Fibroblast of pulmonary artery (primary cell): ENCODE data around the gene LELP1.
"Not testable (repeated sequence)": the region's sequence is repeated elsewhere in the genome, so short reads cannot be mapped to it uniquely, and the experiment has no call there.

Source experiments
- DNase-seq: peaks from one replicate; pipeline ENCODE4 v3.0.0-alpha.2; 2010; ENCODE audit warnings: low read depth
- H3K4me3 ChIP-seq: replicated peaks from 2 replicates; pipeline ENCODE4 v1.5.1; 2011; ENCODE audit warnings: low read depth, mild to moderate bottlenecking, control low read depth, low read length, moderate library complexity
- CTCF ChIP-seq: IDR thresholded peaks from 2 replicates; pipeline ENCODE4 v1.5.1; 2011; ENCODE audit warnings: mild to moderate bottlenecking, control low read depth, low read length, inconsistent platforms; ENCODE audit errors: missing control alignments

The LELP1 gene

GRCh38 chr1:153227810-153228209 is 24.6 kb downstream of the LELP1 start:
- H3K4me3 ChIP-seq = no peak overlapping the region
- TF ChIP-seq CTCF = no peak
- no peak for DNase-seq

- TF ChIP-seq CTCF = no peak
- no peak overlapping the region for H3K4me3 ChIP-seq
- no peak for DNase-seq
Observed at GRCh38 chr1:153228491-153228890, 25.3 kb downstream of the LELP1 start.

- DNase-seq, H3K4me3 ChIP-seq: not testable (repeated sequence)
- peak; percentile 43 for TF ChIP-seq CTCF
Observed at GRCh38 chr1:153229076-153229829, 26.0 kb downstream of the LELP1 start.

- no peak for TF ChIP-seq CTCF
- no peak for DNase-seq
- H3K4me3 ChIP-seq = no peak overlapping the region
Observed at GRCh38 chr1:153231363-153231762, 28.1 kb downstream of the LELP1 start.

DNA sequence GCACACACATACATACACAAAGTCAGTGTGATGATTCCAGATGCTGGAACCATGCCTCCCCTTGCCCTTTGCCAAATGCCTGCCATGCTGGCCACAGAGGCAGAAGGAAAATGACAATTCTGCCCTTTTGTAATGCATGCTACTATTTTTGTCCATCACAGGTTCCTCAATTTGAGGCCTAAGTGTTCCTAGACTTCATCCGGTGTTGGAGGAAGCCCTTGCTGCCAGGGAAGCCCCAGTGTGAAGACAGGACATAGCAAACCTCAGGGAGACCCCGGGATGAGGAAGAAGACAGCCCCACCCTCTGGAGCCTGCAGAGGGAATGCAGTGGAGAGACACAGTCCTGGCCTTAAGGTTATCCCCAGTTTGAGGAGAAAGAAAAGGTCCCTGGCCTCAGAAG is 28.6 kb downstream of the LELP1 start:
- no peak for TF ChIP-seq CTCF
- no peak overlapping the region for H3K4me3 ChIP-seq
- no peak for DNase-seq

DNA sequence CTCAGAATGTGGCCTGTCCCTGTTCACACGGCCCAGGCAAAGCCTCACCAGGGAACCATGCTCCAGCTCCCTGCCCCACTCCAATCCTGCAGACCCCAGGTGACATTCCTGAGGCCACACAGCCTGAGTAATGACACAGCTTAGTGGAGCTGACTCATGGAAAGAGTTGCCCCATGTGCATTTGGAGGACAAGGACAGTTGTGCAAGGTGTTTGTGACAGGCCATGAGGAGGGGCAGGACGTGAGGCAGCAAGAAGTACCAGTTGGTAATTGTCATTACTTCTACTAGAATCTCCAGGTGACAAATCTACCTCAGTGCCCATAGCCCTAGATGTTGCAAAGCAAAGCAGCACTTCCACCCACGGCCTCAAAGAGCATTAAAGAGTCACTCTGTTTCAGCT is 29.3 kb downstream of the LELP1 start:
- DNase-seq = no peak
- H3K4me3 ChIP-seq = no peak overlapping the region
- TF ChIP-seq CTCF = no peak

GRCh38 chr1:153233448-153233847 is 30.2 kb downstream of the LELP1 start:
- no peak for DNase-seq
- no peak overlapping the region for H3K4me3 ChIP-seq
- TF ChIP-seq CTCF = no peak
